Esophagus muscularis mucosa (tissue), 4 donors: ENCODE measurements around the gene CYLD. TPM values are rescaled to one million over a fixed set of nuclear protein-coding genes. Genes with fewer than 3 reads are reported as not detected.

Source experiments
- DNase-seq: peaks from one replicate; pipeline ENCODE4 v3.0.0-alpha.2; 2017; ENCODE audit errors: extremely low spot score
- H3K27ac ChIP-seq, 4 donors: fragments of 200-600 bp; sonication (generic); replicated peaks in 1 of 4; 1 replicate in 3 of 4; 2 replicates in 1 of 4; pipeline ENCODE4 v1.5.1; 2016 to 2019; ENCODE audit warnings: mild to moderate bottlenecking in 1 of 4
- H3K27me3 ChIP-seq, 4 donors: fragments of 200-600 bp; sonication (generic); one replicate each; pipeline versions ENCODE4 v1.5.1 to v1.6.0; 2016 to 2019
- H3K36me3 ChIP-seq, 4 donors: fragments of 200-600 bp; sonication (generic); one replicate each; pipeline ENCODE4 v1.5.1; 2016 to 2019
- H3K4me1 ChIP-seq, 4 donors: fragments of 200-600 bp; sonication (generic); one replicate each; pipeline ENCODE4 v1.5.1; 2016 to 2019
- H3K4me3 ChIP-seq, 4 donors: fragments of 200-600 bp; sonication (generic); 1 replicate in 2 of 4; 2 replicates in 2 of 4; pipeline ENCODE4 v1.5.1; 2016 to 2019; ENCODE audit warnings: mild to moderate bottlenecking in 4 of 4, moderate library complexity in 1 of 4
- H3K9me3 ChIP-seq, 4 donors: fragments of 200-600 bp; sonication (generic); 1 replicate in 3 of 4; 2 replicates in 1 of 4; pipeline ENCODE4 v1.5.1; 2016 to 2019
- EP300 ChIP-seq: sonication (generic); formaldehyde crosslinking; IDR thresholded peaks from one replicate; pipeline ENCODE4 v1.6.1; 2017; ENCODE audit warnings: antibody characterized with exemption
- POLR2A ChIP-seq: fragments of 450-650 bp; IDR thresholded peaks from one replicate; pipeline ENCODE4 v1.6.1; 2017; ENCODE audit warnings: antibody characterized with exemption, moderate library complexity, mild to moderate bottlenecking, low read depth
- POLR2AphosphoS5 ChIP-seq, 2 donors: sonication (generic); formaldehyde crosslinking; IDR thresholded peaks; one replicate each; pipeline ENCODE4 v1.6.1; 2017; ENCODE audit warnings: antibody characterized with exemption in 2 of 2
- WGBS: methylation state at CpG from one replicate; pipeline ENCODE4 v1.1.5; 2018; 5-methylcytosine and 5-hydroxymethylcytosine counted together
- intact Hi-C: fragments of 100-400 bp; cut with DNase I; formaldehyde crosslinking; loops from one replicate; pipeline ENCODE4 v1.15.1; 2023
- total RNA-seq, 4 donors: library from RNA; depleted of rRNA; stranded (reverse); fragments of >200 nt; gene quantifications; one replicate each; pipeline versions ENCODE4 v1.1.0 to v1.2.1, GENCODE V29; 2016
- TF ChIP-seq, protein P1 (sequence below), 3 experiments: fragments of 200-600 bp in 2 of 3; fragments of 450-650 bp in 1 of 3; sonication (generic) in 2 of 3; IDR thresholded peaks; one replicate each; pipeline ENCODE4 v1.5.1; 2017 to 2019; ENCODE audit warnings: antibody characterized with exemption in 3 of 3, mild to moderate bottlenecking in 2 of 3, moderate library complexity in 1 of 3

Gene CYLD
- total RNA-seq, 4 donors from 2014 or later = 40.1 to 46.4 (median 40.8) TPM

DNA sequence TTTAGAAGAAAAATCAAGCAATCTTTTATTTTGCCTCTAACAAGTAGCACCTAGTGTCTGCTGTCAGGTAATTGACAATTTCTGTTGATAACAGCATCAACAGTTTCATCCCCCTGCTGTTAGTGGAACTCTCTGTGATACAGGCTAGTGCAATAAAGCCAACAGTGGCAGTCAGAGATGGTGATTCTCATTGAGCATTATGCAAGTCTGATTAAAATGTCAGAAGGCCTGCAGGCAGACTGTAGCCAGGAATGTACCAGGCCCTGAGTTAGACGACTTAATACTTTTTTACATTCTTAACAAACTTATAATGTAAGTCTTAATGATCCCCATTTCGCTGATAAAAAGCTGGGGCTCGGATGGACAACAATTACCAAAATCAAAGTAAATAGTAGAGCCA lies 14.6 kb downstream of the CYLD start:
- H3K36me3 ChIP-seq = peaks cover 10 to 62% (median 27%) of the 10 kb centered on the region in 4 donors
- intact Hi-C loops = no loop called here
- no peaks in the 10 kb centered on the region for H3K27me3 ChIP-seq
- no peak for DNase-seq
- H3K27ac ChIP-seq = no peak overlapping the region
- TF ChIP-seq, protein P1, sequence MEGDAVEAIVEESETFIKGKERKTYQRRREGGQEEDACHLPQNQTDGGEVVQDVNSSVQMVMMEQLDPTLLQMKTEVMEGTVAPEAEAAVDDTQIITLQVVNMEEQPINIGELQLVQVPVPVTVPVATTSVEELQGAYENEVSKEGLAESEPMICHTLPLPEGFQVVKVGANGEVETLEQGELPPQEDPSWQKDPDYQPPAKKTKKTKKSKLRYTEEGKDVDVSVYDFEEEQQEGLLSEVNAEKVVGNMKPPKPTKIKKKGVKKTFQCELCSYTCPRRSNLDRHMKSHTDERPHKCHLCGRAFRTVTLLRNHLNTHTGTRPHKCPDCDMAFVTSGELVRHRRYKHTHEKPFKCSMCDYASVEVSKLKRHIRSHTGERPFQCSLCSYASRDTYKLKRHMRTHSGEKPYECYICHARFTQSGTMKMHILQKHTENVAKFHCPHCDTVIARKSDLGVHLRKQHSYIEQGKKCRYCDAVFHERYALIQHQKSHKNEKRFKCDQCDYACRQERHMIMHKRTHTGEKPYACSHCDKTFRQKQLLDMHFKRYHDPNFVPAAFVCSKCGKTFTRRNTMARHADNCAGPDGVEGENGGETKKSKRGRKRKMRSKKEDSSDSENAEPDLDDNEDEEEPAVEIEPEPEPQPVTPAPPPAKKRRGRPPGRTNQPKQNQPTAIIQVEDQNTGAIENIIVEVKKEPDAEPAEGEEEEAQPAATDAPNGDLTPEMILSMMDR (IDR thresholded peaks at IDR 0.05) = no peak
- TF ChIP-seq EP300 = no peak
- H3K4me3 ChIP-seq = no peak overlapping the region
- 77% methylated on average over 3 of the region's 3 CpGs for WGBS
- peaks cover 0 to 16% (median 5%) of the 10 kb centered on the region in 4 donors for H3K4me1 ChIP-seq
- H3K9me3 ChIP-seq = no peaks in the 10 kb centered on the region

DNA sequence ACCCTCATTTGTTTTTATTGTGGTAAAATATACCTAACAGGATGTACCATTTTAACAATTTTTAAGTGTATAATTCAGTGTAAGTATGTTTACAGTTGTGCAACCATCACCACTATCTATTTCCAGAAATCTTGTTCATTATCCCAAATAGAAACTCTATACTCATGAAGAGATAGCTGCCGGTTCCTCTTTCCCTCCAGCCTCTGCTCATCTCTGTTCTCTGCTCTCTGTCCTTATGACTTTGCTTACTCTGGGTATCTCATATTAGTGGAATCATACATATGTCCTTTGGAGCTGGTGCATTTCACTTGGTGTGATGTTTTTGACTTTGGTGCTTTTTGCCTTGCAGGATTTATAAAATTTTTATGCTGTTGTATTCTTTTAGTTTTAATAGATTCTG lies 19.4 kb downstream of the CYLD start:
- 77% methylated on average over 1 of the region's 1 CpG for WGBS
- Histone ChIP-seq H3K9me3 (peaks cover 0 to 8% (median 6%) of the 10 kb centered on the region in 4 donors), H3K4me3 (no peak overlapping the region), H3K27ac (no peak overlapping the region), H3K4me1 (peaks cover 14 to 45% (median 24%) of the 10 kb centered on the region in 4 donors), H3K36me3 (peaks cover 0 to 30% (median 4%) of the 10 kb centered on the region in 4 donors), H3K27me3 (no peaks in the 10 kb centered on the region)
- no peak for DNase-seq
- TF ChIP-seq POLR2A = no peak
- no peak for TF ChIP-seq EP300
- TF ChIP-seq, protein P1 (IDR thresholded peaks at IDR 0.05) = no peak
- TF ChIP-seq POLR2AphosphoS5 (IDR thresholded peaks at IDR 0.05) = no peak
- intact Hi-C loops = no loop called here

- intact Hi-C loops = no loop called here
- DNase-seq = no peak
- Histone ChIP-seq H3K27me3 (no peaks in the 10 kb centered on the region), H3K4me3 (no peak overlapping the region), H3K36me3 (peaks cover 0 to 31% (median 6%) of the 10 kb centered on the region in 4 donors), H3K4me1 (peaks cover 14 to 39% (median 24%) of the 10 kb centered on the region in 4 donors), H3K9me3 (peaks cover 0 to 10% (median 7%) of the 10 kb centered on the region in 4 donors), H3K27ac (no peak overlapping the region)
- TF ChIP-seq POLR2A = no peak
- TF ChIP-seq POLR2AphosphoS5 (IDR thresholded peaks at IDR 0.05) = no peak
- no peak for TF ChIP-seq EP300
- TF ChIP-seq, protein P1 (IDR thresholded peaks at IDR 0.05) = no peak
- 65% methylated on average over 3 of the region's 3 CpGs for WGBS
These were observed 20.4 kb downstream of the CYLD start for GRCh38 chr16:50762241-50762640.

DNA sequence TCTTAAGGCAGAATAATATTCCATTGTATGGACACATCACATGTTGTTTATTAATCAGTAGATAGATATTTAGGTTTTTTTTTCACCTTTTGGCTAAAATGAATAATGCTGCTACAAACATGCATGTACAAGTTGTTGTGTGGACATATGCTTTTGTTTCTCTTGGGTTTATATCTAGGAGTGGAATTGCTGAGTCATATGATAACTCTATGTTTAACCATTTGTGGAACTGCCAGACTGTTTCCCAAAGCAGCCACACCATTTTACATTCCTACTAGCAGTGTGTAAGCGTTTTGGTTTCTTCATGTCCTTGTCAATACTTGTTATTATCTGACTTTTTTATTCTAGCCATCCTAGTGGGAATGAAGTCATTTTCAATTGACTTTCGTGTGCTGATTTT lies 21.3 kb downstream of the CYLD start:
- peaks cover 0 to 28% (median 6%) of the 10 kb centered on the region in 4 donors for H3K36me3 ChIP-seq
- peaks cover 14 to 39% (median 24%) of the 10 kb centered on the region in 4 donors for H3K4me1 ChIP-seq
- whole genome bisulfite sequencing = 95% methylated on average over 2 of the region's 2 CpGs
- no peak overlapping the region for H3K27ac ChIP-seq
- H3K4me3 ChIP-seq = no peak overlapping the region
- TF ChIP-seq POLR2A = no peak
- TF ChIP-seq EP300 = no peak
- TF ChIP-seq, protein P1 (IDR thresholded peaks at IDR 0.05) = no peak
- no peak for TF ChIP-seq POLR2AphosphoS5 (IDR thresholded peaks at IDR 0.05)
- H3K9me3 ChIP-seq = peaks cover 0 to 10% (median 7%) of the 10 kb centered on the region in 4 donors
- intact Hi-C loops = no loop called here
- DNase-seq = no peak
- no peaks in the 10 kb centered on the region for H3K27me3 ChIP-seq

DNA sequence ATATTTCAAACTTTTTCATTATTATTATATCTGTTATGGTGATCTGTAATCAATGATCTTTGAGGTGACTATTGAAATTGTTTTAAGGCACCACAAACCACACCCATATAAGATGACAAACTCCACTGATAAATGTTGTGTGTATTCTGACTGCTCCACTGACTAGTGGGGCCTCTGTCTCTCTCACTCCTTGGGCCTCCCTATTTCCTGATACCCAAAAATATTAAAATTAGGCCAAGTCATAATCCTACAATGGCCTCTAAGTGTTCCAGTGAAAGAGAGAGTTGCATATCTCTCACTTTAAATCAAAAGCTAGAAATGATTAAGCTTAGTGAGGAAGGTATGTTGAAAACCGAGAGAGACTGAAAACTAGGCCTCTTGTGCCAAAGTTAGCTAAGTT lies 23.4 kb downstream of the CYLD start:
- no peak overlapping the region for H3K4me3 ChIP-seq
- peaks cover 0 to 19% (median 6%) of the 10 kb centered on the region in 4 donors for H3K36me3 ChIP-seq
- H3K9me3 ChIP-seq = peaks cover 0 to 10% (median 7%) of the 10 kb centered on the region in 4 donors
- WGBS = 83% methylated on average over 1 of the region's 1 CpG
- no peak for DNase-seq
- TF ChIP-seq, protein P1 (IDR thresholded peaks at IDR 0.05) = no peak
- TF ChIP-seq POLR2AphosphoS5 (IDR thresholded peaks at IDR 0.05) = no peak
- TF ChIP-seq EP300 = no peak
- no peak for TF ChIP-seq POLR2A
- intact Hi-C loops = no loop called here
- H3K27me3 ChIP-seq = no peaks in the 10 kb centered on the region
- H3K27ac ChIP-seq = no peak overlapping the region
- peaks cover 14 to 39% (median 24%) of the 10 kb centered on the region in 4 donors for H3K4me1 ChIP-seq
